ENCODE results near the gene RNF5. TPM values are rescaled to one million over a fixed set of nuclear protein-coding genes. Genes with fewer than 3 reads are reported as not detected.
"Not testable (repeated sequence)": the region's sequence is repeated elsewhere in the genome, so short reads cannot be mapped to it uniquely, and the experiment has no call there.

Gene RNF5
- polyA plus RNA-seq, 1 experiment: 33.3 TPM

DNA sequence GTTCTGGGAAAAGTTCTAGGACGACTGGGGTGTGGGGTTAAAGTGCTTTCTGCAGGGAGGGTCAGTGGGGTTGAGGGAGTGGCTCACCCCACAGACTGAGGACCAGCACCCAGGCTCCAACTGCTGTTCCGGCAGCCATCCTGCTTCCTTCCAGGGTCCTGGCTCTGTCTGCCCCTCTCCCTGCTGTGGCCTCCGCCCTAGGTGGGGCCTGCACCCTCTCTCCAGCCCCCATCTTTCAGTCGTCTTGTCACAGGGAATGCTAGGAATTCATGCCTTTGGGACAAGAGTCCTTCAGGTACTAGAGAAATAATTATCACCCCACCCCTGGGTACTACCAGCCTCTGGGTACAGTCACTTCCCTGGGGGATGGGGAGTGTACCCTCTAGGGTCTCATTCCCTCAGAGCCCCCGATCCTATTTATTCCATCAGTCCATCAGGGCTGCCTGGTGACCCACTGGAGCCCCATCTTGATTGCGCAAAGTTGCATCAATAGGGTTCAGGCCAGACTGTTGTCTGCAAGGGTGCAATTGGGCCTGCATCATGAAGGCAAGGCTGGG lies 6.0 kb downstream of the RNF5 start, which contains the start of gene AGER:
Gene AGER (minus strand): TSS at position 170 of the 557 bp plus-strand sequence. CDS start 31 bp downstream, at position 139.
- no peak for DNase-seq (ENCODE audit: low read depth, low spot score)
- H3K27me3 ChIP-seq (ENCODE audit: control insufficient read depth, insufficient read depth, low read length): no peaks in the 10 kb centered on the region
- POLR2A ChIA-PET: no interaction called here
- CTCF ChIA-PET: no interaction called here
- H3K4me3 ChIP-seq (ENCODE audit: low read depth, low read length): no peak within 1 kb of the TSS
- peaks cover under 1% of the 10 kb centered on the region; the same call in 1 of the 2 replicates for H3K9me3 ChIP-seq (ENCODE audit: control insufficient read depth, insufficient read depth, low read length)
- no peak for TF ChIP-seq CTCF (IDR thresholded peaks at IDR 0.05; ENCODE audit: low read depth, low read length)
- no peak within 1 kb of the TSS for H3K27ac ChIP-seq (ENCODE audit: low read depth, low read length)

DNA sequence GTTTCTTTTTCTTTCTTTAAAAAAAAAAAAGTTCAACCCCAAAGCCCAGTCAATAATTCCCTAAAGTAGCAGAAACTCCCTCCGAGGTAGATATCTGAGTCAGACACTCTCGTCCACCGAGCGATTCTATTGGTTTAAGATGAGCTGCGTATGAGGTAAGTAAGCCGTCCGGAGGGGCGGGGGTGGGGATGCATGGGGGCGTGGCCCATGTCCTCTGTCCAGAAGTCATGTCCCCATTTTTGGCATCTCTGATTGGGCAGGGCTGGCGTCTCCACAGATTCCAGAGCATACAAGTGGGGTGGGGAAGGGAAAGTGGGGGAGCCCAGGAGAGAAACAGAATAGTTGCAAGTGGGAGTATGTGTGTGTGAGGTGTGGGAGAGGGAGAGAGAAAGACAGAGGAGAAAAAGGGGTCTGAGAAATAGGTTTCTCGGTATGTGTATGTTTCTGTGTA lies 7.5 kb downstream of the RNF5 start:
- H3K4me3 ChIP-seq (ENCODE audit: low read depth, low read length); H3K9me3 ChIP-seq (ENCODE audit: control insufficient read depth, insufficient read depth, low read length); POLR2A ChIA-PET; H3K27me3 ChIP-seq (ENCODE audit: control insufficient read depth, insufficient read depth, low read length); H3K27ac ChIP-seq (ENCODE audit: low read depth, low read length): not testable (repeated sequence)
- DNase-seq (ENCODE audit: low read depth, low spot score): peak; percentile 67
- CTCF ChIA-PET: interaction anchor here (2.1 kb wide), 1 partner anchor 10 kb away, joined by 17 read pairs; no protein-coding TSS in a partner anchor

GRCh38 chr6:32186151-32186840 lies 8.1 kb downstream of the RNF5 start:
- CTCF ChIA-PET: interaction anchor here (2.1 kb wide), 1 partner anchor 9 kb away, joined by 17 read pairs; no protein-coding TSS in a partner anchor
- peak overlapping the region; percentile 31 for H3K27ac ChIP-seq (ENCODE audit: low read depth, low read length)
- H3K4me3 ChIP-seq (ENCODE audit: low read depth, low read length); POLR2A ChIA-PET; DNase-seq (ENCODE audit: low read depth, low spot score); H3K9me3 ChIP-seq (ENCODE audit: control insufficient read depth, insufficient read depth, low read length); H3K27me3 ChIP-seq (ENCODE audit: control insufficient read depth, insufficient read depth, low read length): not testable (repeated sequence)

DNA sequence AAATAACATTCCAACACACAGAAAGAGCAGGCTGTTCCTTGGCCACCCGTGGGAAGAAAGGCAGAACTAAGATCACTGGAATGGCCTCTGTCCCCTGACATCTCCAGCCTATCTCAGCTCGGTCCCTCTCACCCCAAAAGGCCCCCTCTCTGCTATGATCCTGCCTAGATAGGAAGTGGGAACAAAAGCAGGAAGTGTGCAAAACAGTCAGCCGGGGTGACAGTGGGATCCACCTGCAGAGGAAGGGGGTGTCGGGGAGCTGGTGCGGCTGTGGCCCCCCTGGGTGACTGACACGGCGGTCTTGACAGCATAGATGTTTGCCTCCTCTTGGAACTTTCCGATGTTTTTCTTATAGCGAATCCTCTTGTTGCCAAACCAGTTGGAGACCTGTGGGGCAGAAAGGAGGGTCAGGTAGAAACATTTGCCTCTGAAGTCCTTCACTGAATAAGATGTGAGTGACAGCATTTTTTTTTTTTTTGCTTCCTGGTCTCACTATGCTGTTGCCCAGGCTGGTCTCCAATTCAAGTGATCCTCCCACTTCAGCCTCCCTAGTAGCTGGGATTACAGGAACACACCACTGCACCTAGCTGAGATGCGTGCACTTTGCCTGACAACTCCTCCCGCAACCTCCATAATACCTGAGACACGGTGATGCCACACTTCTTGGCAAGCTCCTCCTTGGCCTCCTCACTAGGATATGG lies 9.0 kb downstream of the RNF5 start:
- peaks cover 4% of the 10 kb centered on the region; the same call in 1 of the 2 replicates for H3K9me3 ChIP-seq (ENCODE audit: control insufficient read depth, insufficient read depth, low read length)
- no peak overlapping the region for H3K4me3 ChIP-seq (ENCODE audit: low read depth, low read length)
- CTCF ChIA-PET: interaction anchor here (2.1 kb wide), 1 partner anchor 8 kb away, joined by 17 read pairs; no protein-coding TSS in a partner anchor
- POLR2A ChIA-PET: interaction anchor here (0.9 kb wide), 1 partner anchor 10 kb away, joined by 4 read pairs; no protein-coding TSS in a partner anchor
- H3K27me3 ChIP-seq (ENCODE audit: control insufficient read depth, insufficient read depth, low read length): no peaks in the 10 kb centered on the region
- TF ChIP-seq CTCF (IDR thresholded peaks at IDR 0.05; ENCODE audit: low read depth, low read length): no peak
- H3K27ac ChIP-seq (ENCODE audit: low read depth, low read length): no peak overlapping the region
- DNase-seq (ENCODE audit: low read depth, low spot score): no peak

GRCh38 chr6:32187725-32188380 lies 9.6 kb downstream of the RNF5 start:
- not testable (repeated sequence) for H3K27me3 ChIP-seq (ENCODE audit: control insufficient read depth, insufficient read depth, low read length); H3K27ac ChIP-seq (ENCODE audit: low read depth, low read length); H3K9me3 ChIP-seq (ENCODE audit: control insufficient read depth, insufficient read depth, low read length); DNase-seq (ENCODE audit: low read depth, low spot score)
- ChIA-PET CTCF (interaction anchor here (0.6 kb wide), 1 partner anchor 45 kb away, joined by 5 read pairs; no protein-coding TSS in a partner anchor), POLR2A (interaction anchor here (0.5 to 0.9 kb wide), 2 partner anchors 11 to 354 kb away, joined by 3 to 4 read pairs; no protein-coding TSS in a partner anchor)
- TF ChIP-seq CTCF (IDR thresholded peaks at IDR 0.05; ENCODE audit: low read depth, low read length): 0 out of 2 replicates have a peak, but pooled peaks have one; percentile 3
- H3K4me3 ChIP-seq (ENCODE audit: low read depth, low read length): peak overlapping the region; percentile 82

All from AG04450 (cell line).